HEK293 (cell line): ENCODE data around the gene KLF11.
"Not testable (repeated sequence)": the region's sequence is repeated elsewhere in the genome, so short reads cannot be mapped to it uniquely, and the experiment has no call there.

ENCODE experiments used
- CTCF ChIA-PET: fragments of 350-600 bp; formaldehyde crosslinking; extraction: SDS; loops from one replicate; lab custom pipeline; 2021; ENCODE audit warnings: antibody characterized with exemption; lab: Yijun Ruan, JAX
- POLR2A ChIA-PET: fragments of 300-600 bp; formaldehyde crosslinking; extraction: SDS; loops from one replicate; lab custom pipeline; 2020; ENCODE audit warnings: antibody characterized with exemption, inconsistent platforms; lab: Yijun Ruan, JAX
- H3K27ac ChIP-seq: fragments of 200-500 bp; sonication (Bioruptor generic); 2 replicates; pipeline ENCODE4 v1.5.1; 2014; ENCODE audit warnings: low read depth, low read length, control low read depth, inconsistent platforms; ENCODE audit errors: extremely low read depth
- H3K36me3 ChIP-seq, 2 experiments: fragments of 200-500 bp in 1 of 2; sonication (Bioruptor generic) in 1 of 2; 1 replicate in 1 of 2; 2 replicates in 1 of 2; pipeline ENCODE4 v1.5.1; 2014 to 2017; ENCODE audit warnings: inconsistent platforms in 2 of 2, low read length in 2 of 2; ENCODE audit not compliant: control insufficient read depth in 2 of 2, insufficient read depth in 1 of 2
- H3K4me1 ChIP-seq: fragments of 200-500 bp; sonication (Bioruptor generic); 2 replicates; pipeline ENCODE4 v1.5.1; 2014; ENCODE audit warnings: mild to moderate bottlenecking, low read length, inconsistent platforms; ENCODE audit not compliant: control insufficient read depth, insufficient read depth
- H3K4me3 ChIP-seq: 2 replicates; pipeline ENCODE4 v1.5.1; 2011; ENCODE audit warnings: low read depth, mild to moderate bottlenecking, control low read depth, low read length, moderate library complexity
- H3K9me3 ChIP-seq: fragments of 200-500 bp; sonication (Bioruptor generic); 2 replicates; pipeline ENCODE4 v1.5.1; 2014; ENCODE audit warnings: low read depth, low read length, inconsistent platforms; ENCODE audit not compliant: control insufficient read depth, insufficient read depth
- GFI1B ChIP-seq: fragments of 450-650 bp; formaldehyde crosslinking; IDR thresholded peaks from 2 replicates; pipeline ENCODE4 v1.5.1; 2016; ENCODE audit warnings: missing biosample characterization, missing genetic modification characterization
- GLIS2 ChIP-seq: fragments of 450-650 bp; formaldehyde crosslinking; IDR thresholded peaks from 2 replicates; pipeline ENCODE4 v1.5.1; 2016; ENCODE audit warnings: missing biosample characterization, missing genetic modification characterization
- KLF16 ChIP-seq: fragments of 450-650 bp; formaldehyde crosslinking; IDR thresholded peaks from 2 replicates; pipeline ENCODE4 v1.5.1; 2017; ENCODE audit warnings: missing biosample characterization, missing genetic modification characterization
- KLF8 ChIP-seq: fragments of 450-650 bp; formaldehyde crosslinking; IDR thresholded peaks from 2 replicates; pipeline ENCODE4 v1.5.1; 2016; ENCODE audit warnings: missing biosample characterization, missing genetic modification characterization
- MZF1 ChIP-seq: fragments of 450-650 bp; formaldehyde crosslinking; IDR thresholded peaks from 2 replicates; pipeline ENCODE4 v1.5.1; 2017; ENCODE audit warnings: missing biosample characterization, missing genetic modification characterization, borderline replicate concordance
- OVOL3 ChIP-seq: fragments of 450-650 bp; formaldehyde crosslinking; IDR thresholded peaks from 2 replicates; pipeline ENCODE4 v1.5.1; 2016; ENCODE audit warnings: missing biosample characterization, missing genetic modification characterization
- SALL2 ChIP-seq: fragments of 450-650 bp; formaldehyde crosslinking; IDR thresholded peaks from 2 replicates; pipeline ENCODE4 v1.5.0; 2017; ENCODE audit warnings: missing biosample characterization, mild to moderate bottlenecking, missing genetic modification characterization, borderline replicate concordance
- ZBTB49 ChIP-seq: fragments of 450-650 bp; formaldehyde crosslinking; IDR thresholded peaks from 2 replicates; pipeline ENCODE4 v1.5.1; 2016; ENCODE audit warnings: missing biosample characterization, missing genetic modification characterization, low read depth
- ZFP3 ChIP-seq: fragments of 450-650 bp; formaldehyde crosslinking; IDR thresholded peaks from 2 replicates; pipeline ENCODE4 v1.5.1; 2016; ENCODE audit warnings: low read depth, missing biosample characterization, missing genetic modification characterization
- ZFP41 ChIP-seq: fragments of 450-650 bp; formaldehyde crosslinking; IDR thresholded peaks from 2 replicates; pipeline ENCODE4 v1.5.1; 2016; ENCODE audit warnings: missing biosample characterization, missing genetic modification characterization, borderline replicate concordance
- ZNF112 ChIP-seq: fragments of 450-650 bp; formaldehyde crosslinking; IDR thresholded peaks from 2 replicates; pipeline ENCODE4 v1.5.0; 2017; ENCODE audit warnings: missing biosample characterization, missing genetic modification characterization
- ZNF121 ChIP-seq: fragments of 450-650 bp; formaldehyde crosslinking; IDR thresholded peaks from 2 replicates; pipeline ENCODE4 v1.5.1; 2016; ENCODE audit warnings: missing biosample characterization, missing genetic modification characterization
- ZNF174 ChIP-seq: fragments of 450-650 bp; formaldehyde crosslinking; IDR thresholded peaks from 2 replicates; pipeline ENCODE4 v1.5.0; 2017; ENCODE audit warnings: missing biosample characterization, mild to moderate bottlenecking, missing genetic modification characterization
- ZNF19 ChIP-seq: fragments of 450-650 bp; formaldehyde crosslinking; IDR thresholded peaks from 2 replicates; pipeline ENCODE4; 2016; ENCODE audit warnings: missing biosample characterization, missing genetic modification characterization, low read depth
- ZNF221 ChIP-seq: fragments of 450-650 bp; formaldehyde crosslinking; IDR thresholded peaks from 2 replicates; pipeline ENCODE4 v1.5.1; 2017; ENCODE audit warnings: missing biosample characterization, missing genetic modification characterization, borderline replicate concordance
- ZNF302 ChIP-seq: fragments of 450-650 bp; formaldehyde crosslinking; IDR thresholded peaks from 2 replicates; pipeline ENCODE4 v1.5.1; 2016; ENCODE audit warnings: missing biosample characterization, missing genetic modification characterization, low read depth
- ZNF335 ChIP-seq: fragments of 450-650 bp; formaldehyde crosslinking; conservative IDR thresholded peaks from 2 replicates; pipeline ENCODE4 v1.5.1; 2016; ENCODE audit warnings: missing biosample characterization, missing genetic modification characterization
- ZNF362 ChIP-seq: fragments of 450-650 bp; formaldehyde crosslinking; IDR thresholded peaks from 2 replicates; pipeline ENCODE4 v1.5.1; 2016; ENCODE audit warnings: missing biosample characterization, missing genetic modification characterization
- ZNF48 ChIP-seq: fragments of 450-650 bp; formaldehyde crosslinking; IDR thresholded peaks from 2 replicates; pipeline ENCODE4 v1.5.1; 2016; ENCODE audit warnings: missing biosample characterization, missing genetic modification characterization
- ZNF530 ChIP-seq: fragments of 450-650 bp; formaldehyde crosslinking; IDR thresholded peaks from 2 replicates; pipeline ENCODE4 v1.5.1; 2016; ENCODE audit warnings: low read depth, missing biosample characterization, missing genetic modification characterization
- ZNF549 ChIP-seq: fragments of 450-650 bp; IDR thresholded peaks from 2 replicates; pipeline ENCODE4 v1.5.1; 2018; ENCODE audit warnings: missing biosample characterization, missing genetic modification characterization, mild to moderate bottlenecking, inconsistent platforms, moderate library complexity
- ZNF585B ChIP-seq: fragments of 450-650 bp; formaldehyde crosslinking; IDR thresholded peaks from 2 replicates; pipeline ENCODE4 v1.5.1; 2016; ENCODE audit warnings: missing biosample characterization, missing genetic modification characterization
- ZNF660 ChIP-seq: fragments of 450-650 bp; IDR thresholded peaks from 2 replicates; pipeline ENCODE4 v1.5.1; 2018; ENCODE audit warnings: missing biosample characterization, mild to moderate bottlenecking, missing genetic modification characterization
- ZNF677 ChIP-seq: fragments of 450-650 bp; IDR thresholded peaks from 2 replicates; pipeline ENCODE4 v1.5.0; 2018; ENCODE audit warnings: missing biosample characterization, mild to moderate bottlenecking, missing genetic modification characterization, moderate library complexity
- ZNF837 ChIP-seq: fragments of 450-650 bp; formaldehyde crosslinking; IDR thresholded peaks from 2 replicates; pipeline ENCODE4 v1.5.1; 2016; ENCODE audit warnings: missing biosample characterization, missing genetic modification characterization

The KLF11 gene

GRCh38 chr2:10030311-10030736, 13.0 kb upstream of the KLF11 start (continued):
- no peak for TF ChIP-seq ZBTB49 (tag by site-specific recombination)
- no peak for TF ChIP-seq ZNF362 (tag by site-specific recombination)
- no peak for TF ChIP-seq ZNF677 (tag by site-specific recombination)

GRCh38 chr2:10030798-10031197, 12.6 kb upstream of the KLF11 start:
- H3K27ac ChIP-seq, H3K36me3 ChIP-seq, H3K4me3 ChIP-seq, POLR2A ChIA-PET, H3K4me1 ChIP-seq, H3K9me3 ChIP-seq: not testable (repeated sequence)
- CTCF ChIA-PET, result interaction anchor here (0.6 to 0.7 kb wide), 2 partner anchors 46 to 933 kb away, joined by 3 read pairs; no protein-coding TSS in a partner anchor

GRCh38 chr2:10031886-10032745, 11.2 kb upstream of the KLF11 start:
- ChIA-PET POLR2A (no interaction called here), CTCF (interaction anchor here (0.6 to 1.2 kb wide), 3 partner anchors 15 to 232 kb away, joined by 3 to 4 read pairs (median 3); no protein-coding TSS in a partner anchor)
- Histone ChIP-seq H3K4me1 (no peaks in the 10 kb centered on the region), H3K4me3 (no peak overlapping the region), H3K27ac (no peak overlapping the region), H3K9me3 (no peaks in the 10 kb centered on the region), H3K36me3 (no peaks in the 10 kb centered on the region)
- TF ChIP-seq ZNF335 (tag by site-specific recombination) (peak; percentile 32; the same call in 1 of the 2 replicates), GFI1B (no peak), ZNF174 (tag by site-specific recombination) (no peak), ZNF837 (no peak), ZFP3 (tag by site-specific recombination) (no peak), ZNF19 (no peak), ZFP41 (tag by site-specific recombination) (no peak), OVOL3 (tag by site-specific recombination) (no peak)

GRCh38 chr2:10032746-10033105, 10.6 kb upstream of the KLF11 start:
- H3K9me3 ChIP-seq, result no peaks in the 10 kb centered on the region
- no peak overlapping the region for H3K27ac ChIP-seq
- H3K36me3 ChIP-seq, result no peaks in the 10 kb centered on the region
- H3K4me1 ChIP-seq, result no peaks in the 10 kb centered on the region
- H3K4me3 ChIP-seq, result no peak overlapping the region
- ChIA-PET CTCF (interaction anchor here (0.9 kb wide), 1 partner anchor 233 kb away, joined by 4 read pairs; no protein-coding TSS in a partner anchor), POLR2A (no interaction called here)
- no peak for TF ChIP-seq KLF16
- no peak for TF ChIP-seq MZF1 (tag by site-specific recombination)
- TF ChIP-seq ZNF530 (tag by site-specific recombination), result no peak
- TF ChIP-seq ZNF112 (tag by site-specific recombination), result no peak
- no peak for TF ChIP-seq ZNF302 (tag by site-specific recombination)
- no peak for TF ChIP-seq ZNF121 (tag by site-specific recombination)
- TF ChIP-seq GLIS2, result no peak
- no peak for TF ChIP-seq ZNF660 (tag by site-specific recombination)
- no peak for TF ChIP-seq KLF8
- no peak for TF ChIP-seq ZNF48 (tag by site-specific recombination)
- TF ChIP-seq SALL2 (tag by site-specific recombination), result no peak
- TF ChIP-seq ZNF221 (tag by site-specific recombination), result no peak
- no peak for TF ChIP-seq ZBTB49 (tag by site-specific recombination)
- no peak for TF ChIP-seq ZNF549 (tag by site-specific recombination)
- no peak for TF ChIP-seq ZNF585B (tag by site-specific recombination)
